Measurements from ENCODE around the gene CHAD.

The CHAD gene

DNA sequence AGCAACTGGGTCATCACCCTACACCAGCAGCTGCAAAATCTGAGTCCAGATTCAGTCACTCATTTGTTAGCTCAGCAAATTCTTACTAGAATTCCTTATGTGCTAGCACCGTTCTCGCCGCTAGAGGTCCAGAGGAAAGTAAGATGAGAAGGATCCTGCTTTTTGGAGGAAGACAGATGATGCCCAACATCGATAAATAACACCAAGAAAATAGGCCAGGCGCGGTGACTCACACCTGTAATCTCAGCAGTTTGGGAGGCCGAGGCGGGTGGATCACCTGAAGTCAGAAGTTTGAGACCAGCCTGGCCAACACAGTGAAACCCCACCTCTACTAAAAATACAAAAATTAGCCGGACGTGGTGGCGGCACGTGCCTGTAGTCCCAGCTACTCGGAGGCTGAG, 4.1 kb upstream of the CHAD start:
- peak; percentile 69 for DNase-seq

DNA sequence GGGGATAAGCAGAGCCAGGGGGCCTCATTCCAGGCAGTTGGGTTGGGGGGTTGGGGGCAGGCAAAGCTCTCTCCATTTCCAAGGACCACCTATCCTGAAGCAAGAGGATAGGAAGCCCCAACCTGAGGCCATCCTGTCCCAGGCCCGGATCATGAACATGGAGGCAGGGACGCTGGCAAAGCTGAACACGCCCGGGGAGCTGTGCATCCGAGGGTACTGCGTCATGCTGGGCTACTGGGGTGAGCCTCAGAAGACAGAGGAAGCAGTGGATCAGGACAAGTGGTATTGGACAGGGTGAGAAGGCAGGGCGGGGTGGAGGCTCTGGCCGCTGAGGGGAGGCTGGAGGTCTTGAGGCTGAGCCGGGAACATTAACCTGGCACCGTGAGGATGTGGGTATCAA, 3.6 kb upstream of the CHAD start:
- DNase-seq, result no peak

DNA sequence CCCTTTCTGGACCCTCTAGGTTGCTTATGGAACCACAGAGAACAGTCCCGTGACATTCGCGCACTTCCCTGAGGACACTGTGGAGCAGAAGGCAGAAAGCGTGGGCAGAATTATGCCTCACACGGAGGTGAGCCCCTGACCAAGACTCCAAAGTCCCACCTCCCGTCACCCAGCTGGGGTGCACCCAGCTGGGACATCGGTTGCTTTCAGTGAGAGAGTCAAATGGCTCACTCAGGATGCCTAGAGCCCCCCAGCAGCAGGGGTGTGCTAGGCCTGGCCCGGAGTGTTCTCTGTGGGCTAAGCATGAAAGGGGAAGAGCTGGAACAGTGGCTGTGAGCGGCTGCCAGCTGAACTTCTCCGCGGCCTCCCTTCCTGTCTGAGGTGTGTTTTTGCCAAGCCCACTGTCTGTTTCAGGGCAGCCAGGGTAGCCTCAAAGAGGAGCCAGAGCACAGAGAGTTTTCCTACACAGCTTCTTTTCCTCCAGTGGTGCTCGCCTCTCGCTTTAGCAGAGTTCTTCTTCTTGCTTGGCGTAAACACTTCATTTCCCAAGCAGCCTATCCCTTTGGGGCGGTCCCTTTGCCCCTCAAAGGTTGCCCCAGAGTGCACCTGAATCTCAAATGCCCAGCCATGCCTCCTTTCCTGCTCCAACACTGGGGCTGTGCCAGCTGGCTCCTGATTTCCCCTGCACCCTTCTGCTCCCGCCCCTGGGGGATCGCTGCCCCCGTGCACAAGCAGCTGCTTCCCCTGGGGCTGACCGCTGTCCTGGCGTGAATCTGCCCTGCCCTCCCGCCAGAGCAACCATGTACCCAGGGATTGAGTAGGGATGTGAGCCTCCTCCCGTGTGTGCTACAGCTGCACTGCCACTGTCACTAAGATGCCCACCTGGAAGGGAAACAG, 2.6 kb upstream of the CHAD start:
- DNase-seq, result no peak

DNA sequence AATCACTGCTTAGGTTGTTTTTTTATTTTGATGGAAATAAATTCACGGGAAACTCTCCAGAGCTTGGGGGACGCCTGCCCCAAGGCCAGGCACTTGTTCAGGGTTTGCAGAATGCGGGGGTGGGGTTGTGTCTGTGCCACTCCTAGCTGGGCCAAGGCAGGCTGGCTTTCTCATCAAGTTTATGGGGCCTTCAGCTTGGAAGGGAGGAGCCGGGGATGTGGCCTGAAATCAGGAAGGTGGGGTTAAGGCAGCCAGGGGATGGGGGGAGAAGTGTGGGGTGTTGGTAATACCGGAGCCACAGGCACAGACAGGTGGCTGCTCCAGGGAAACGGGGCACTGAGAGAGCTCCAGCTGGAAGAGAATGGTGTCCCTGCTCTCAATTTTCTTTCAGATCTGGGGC, 1.7 kb upstream of the CHAD start:
- DNase-seq, result no peak

DNA sequence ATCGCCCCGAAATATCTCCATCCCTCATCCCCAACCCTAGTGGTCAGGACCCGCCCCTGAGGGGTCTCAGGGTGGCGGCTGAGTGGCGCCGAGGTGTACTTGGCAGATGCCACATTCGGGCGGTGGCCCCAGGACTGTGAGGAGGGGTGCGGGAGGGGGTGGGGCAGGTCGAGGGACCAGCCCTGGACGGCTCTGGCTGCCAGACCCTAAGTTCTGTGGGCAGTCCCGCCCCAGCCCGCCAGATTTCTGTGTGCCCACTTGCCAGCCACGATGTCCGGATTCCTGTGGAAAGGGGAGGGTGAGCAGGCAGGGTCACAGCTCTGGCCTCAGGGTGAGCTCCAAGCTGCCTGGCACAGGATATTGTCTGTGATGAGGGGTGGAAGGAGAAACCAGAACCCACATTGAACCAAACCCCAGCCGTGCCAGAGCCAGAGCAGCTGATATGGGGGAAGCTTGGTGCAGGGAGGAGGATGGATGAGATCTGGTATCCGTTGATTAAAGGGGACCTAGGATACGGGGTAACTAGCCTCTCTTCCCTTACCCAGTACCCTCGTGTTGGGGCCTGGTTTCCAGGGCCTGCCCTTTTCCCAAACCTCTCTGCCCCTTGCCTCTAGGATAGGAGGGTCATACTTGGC, 1.1 kb upstream of the CHAD start:
- no peak for DNase-seq

- no peak for DNase-seq
Observed at GRCh38 chr17:50469208-50469605, 527 bp upstream of the CHAD start.

GRCh38 chr17:50467855-50468303, 801 bp downstream of the CHAD start:
- DNase-seq, result no peak

- DNase-seq, result no peak
Observed at GRCh38 chr17:50467114-50467854, 1.4 kb downstream of the CHAD start.

GRCh38 chr17:50466371-50467113, 2.1 kb downstream of the CHAD start:
- DNase-seq, result no peak

- no peak for DNase-seq
Observed at GRCh38 chr17:50465635-50466034, 3.0 kb downstream of the CHAD start.

- no peak for DNase-seq
Observed at GRCh38 chr17:50465171-50465570, 3.5 kb downstream of the CHAD start.

DNA sequence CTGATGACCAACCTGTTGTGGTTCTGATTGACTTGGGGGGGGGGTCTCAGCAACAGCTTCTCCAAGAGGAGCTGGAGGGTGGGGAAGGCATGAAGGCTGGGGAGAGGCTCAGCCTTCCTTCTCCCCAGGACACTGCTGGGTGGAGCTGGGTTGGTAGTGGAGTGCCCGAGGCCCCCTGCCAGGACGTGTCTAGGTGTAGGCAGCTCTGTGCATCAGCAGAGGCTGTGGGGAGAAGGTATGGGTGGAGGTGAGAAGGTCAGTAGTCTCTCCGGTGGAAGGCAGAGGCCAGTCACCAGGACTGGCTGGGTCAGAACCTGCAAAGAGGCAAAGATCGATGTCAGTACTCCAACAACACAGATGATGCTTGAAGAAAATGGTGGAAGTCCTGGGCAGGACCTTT, 3.9 kb downstream of the CHAD start:
- DNase-seq, result no peak

DNA sequence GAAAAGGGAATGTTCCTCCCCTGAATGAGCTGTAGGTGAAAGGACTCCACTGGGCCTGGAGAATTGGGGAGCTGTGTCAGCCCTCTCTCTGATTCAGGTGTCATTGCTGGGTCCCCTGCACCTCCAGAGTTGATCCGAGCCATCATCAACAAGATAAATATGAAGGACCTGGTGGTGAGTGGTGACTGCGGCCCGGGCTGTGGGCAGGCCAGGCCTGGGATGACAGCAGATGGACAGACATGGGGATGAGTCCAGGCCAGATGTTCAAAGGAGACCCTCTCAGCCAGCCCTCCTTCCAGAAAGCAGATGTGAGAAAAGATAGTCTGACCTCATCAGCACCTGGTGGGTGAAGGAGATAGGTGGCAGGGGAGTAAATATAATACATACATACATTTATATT, 4.6 kb downstream of the CHAD start:
- DNase-seq, result no peak

DNA sequence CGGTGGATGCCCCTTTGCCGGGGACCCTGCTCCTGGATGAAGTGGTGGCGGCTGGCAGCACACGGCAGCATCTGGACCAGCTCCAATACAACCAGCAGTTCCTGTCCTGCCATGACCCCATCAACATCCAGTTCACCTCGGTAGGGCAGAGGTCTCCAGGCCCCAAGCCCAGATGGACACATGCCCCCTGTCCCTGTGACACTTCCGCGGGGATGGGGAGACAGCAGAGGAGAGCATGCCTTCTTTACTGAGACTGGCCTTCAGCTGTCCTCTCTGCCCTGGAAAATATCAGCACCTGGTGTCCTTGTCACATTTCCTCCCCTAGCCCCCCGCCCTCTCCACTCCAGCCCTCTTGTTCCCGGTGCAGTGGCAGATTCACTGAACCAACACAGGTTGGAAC, 6.2 kb downstream of the CHAD start:
- no peak for DNase-seq

GRCh38 chr17:50461550-50462132, 7.0 kb downstream of the CHAD start:
- no peak for DNase-seq

- DNase-seq, result no peak
Observed at GRCh38 chr17:50460831-50461526, 7.7 kb downstream of the CHAD start.

GRCh38 chr17:50459756-50460155, 8.9 kb downstream of the CHAD start:
- DNase-seq, result peak; percentile 62

GRCh38 chr17:50458701-50459676, 9.7 kb downstream of the CHAD start:
- no peak for DNase-seq

DNA sequence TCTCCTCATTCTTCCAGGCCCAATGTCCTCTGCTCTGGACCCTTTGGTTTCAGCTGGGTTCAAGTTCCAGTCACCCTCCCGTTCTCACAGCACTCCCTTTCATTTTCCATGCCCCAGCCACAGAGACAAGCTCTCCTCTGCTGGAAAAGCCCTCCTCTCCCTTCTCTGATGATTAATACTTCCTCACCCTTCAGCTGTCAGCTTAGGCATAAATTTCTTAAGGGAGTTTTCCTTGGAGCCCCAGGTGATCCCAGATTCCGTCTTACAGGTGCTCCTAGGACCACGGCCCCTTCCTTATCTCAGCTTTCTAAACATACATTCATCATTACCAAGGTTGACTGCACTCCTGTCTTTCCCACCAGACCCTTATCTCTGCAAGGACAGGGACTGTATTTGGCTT, 10.4 kb downstream of the CHAD start:
- DNase-seq, result no peak

- no peak for DNase-seq
Observed at GRCh38 chr17:50457621-50458020, 11.1 kb downstream of the CHAD start.

- no peak for DNase-seq
Observed at GRCh38 chr17:50453901-50454300, 14.8 kb downstream of the CHAD start.

Measured in NCI-H82 (cell line).